ENCODE results near the gene PCNX2. TPM values are rescaled to one million over a fixed set of nuclear protein-coding genes. Genes with fewer than 3 reads are reported as not detected.

PCNX2 gene
- total RNA-seq, 1 experiment from 2014 or later = 15.0 TPM

GRCh38 chr1:233061265-233061664, 234.3 kb downstream of the PCNX2 start:
- Histone ChIP-seq H3K4me3 (ENCODE audit: low read depth, low read length) (no peak overlapping the region), H3K27me3 (replicated peaks; ENCODE audit: control insufficient read depth, insufficient read depth, low read length) (no peaks in the 10 kb centered on the region), H3K4me1 (no peaks in the 10 kb centered on the region), H3K9me3 (0 out of 2 replicates have a peak, but pooled peaks cover 5% of the 10 kb centered on the region), H3K36me3 (ENCODE audit: control insufficient read depth, insufficient read depth, low read length) (no peaks in the 10 kb centered on the region; the same call in 1 of the 2 replicates)
- no peak overlapping the region for H3K4me3 Mint-ChIP-seq (ENCODE audit: unreplicated experiment)
- H3K4me1 Mint-ChIP-seq (ENCODE audit: low read depth, unreplicated experiment) = no peaks in the 10 kb centered on the region
- ChIA-PET CTCF (no interaction called here), POLR2A (no interaction called here)
- no peaks in the 10 kb centered on the region for H3K27me3 Mint-ChIP-seq (ENCODE audit: insufficient read depth, unreplicated experiment)
- H3K27ac Mint-ChIP-seq (ENCODE audit: unreplicated experiment) = no peak overlapping the region
- no TSS peak for BruUV-seq (replicated peaks)
- H3K36me3 Mint-ChIP-seq (ENCODE audit: insufficient read depth, unreplicated experiment) = no peaks in the 10 kb centered on the region
- intact Hi-C loops (cut with micrococcal nuclease; ENCODE audit: unreplicated experiment) = no loop called here
- H3K9me3 Mint-ChIP-seq (ENCODE audit: unreplicated experiment) = no peaks in the 10 kb centered on the region
- no peak for DNase-seq
- no peak for TF ChIP-seq CTCF (IDR thresholded peaks at IDR 0.05; ENCODE audit: insufficient read depth in 1 of 2, low read depth in 1 of 2, low read length in 1 of 2, severe bottlenecking in 1 of 2, unreplicated experiment in 1 of 2)

GRCh38 chr1:233060461-233060994, 235.0 kb downstream of the PCNX2 start:
- Mint-ChIP-seq H3K9me3 (ENCODE audit: unreplicated experiment) (no peaks in the 10 kb centered on the region), H3K27ac (ENCODE audit: unreplicated experiment) (no peak overlapping the region), H3K4me3 (ENCODE audit: unreplicated experiment) (no peak overlapping the region), H3K27me3 (ENCODE audit: insufficient read depth, unreplicated experiment) (no peaks in the 10 kb centered on the region), H3K4me1 (ENCODE audit: low read depth, unreplicated experiment) (no peaks in the 10 kb centered on the region), H3K36me3 (ENCODE audit: insufficient read depth, unreplicated experiment) (no peaks in the 10 kb centered on the region)
- CTCF ChIA-PET = no interaction called here
- H3K4me3 ChIP-seq (ENCODE audit: low read depth, low read length) = no peak overlapping the region
- no TSS peak for BruUV-seq (replicated peaks)
- no peak for DNase-seq
- H3K27me3 ChIP-seq (replicated peaks; ENCODE audit: control insufficient read depth, insufficient read depth, low read length) = no peaks in the 10 kb centered on the region
- H3K36me3 ChIP-seq (ENCODE audit: control insufficient read depth, insufficient read depth, low read length) = no peaks in the 10 kb centered on the region; the same call in 1 of the 2 replicates
- POLR2A ChIA-PET = no interaction called here
- H3K9me3 ChIP-seq = no peaks in the 10 kb centered on the region
- TF ChIP-seq CTCF (IDR thresholded peaks at IDR 0.05; ENCODE audit: insufficient read depth in 1 of 2, low read depth in 1 of 2, low read length in 1 of 2, severe bottlenecking in 1 of 2, unreplicated experiment in 1 of 2) = no peak
- no peaks in the 10 kb centered on the region for H3K4me1 ChIP-seq
- intact Hi-C loops (cut with micrococcal nuclease; ENCODE audit: unreplicated experiment) = no loop called here

GRCh38 chr1:233057836-233058235, 237.7 kb downstream of the PCNX2 start:
- TF ChIP-seq CTCF (IDR thresholded peaks at IDR 0.05; ENCODE audit: insufficient read depth in 1 of 2, low read depth in 1 of 2, low read length in 1 of 2, severe bottlenecking in 1 of 2, unreplicated experiment in 1 of 2) = no peak
- BruUV-seq (replicated peaks) = no TSS peak

More at GRCh38 chr1:233057836-233058235, 237.7 kb downstream of the PCNX2 start:
- Histone ChIP-seq H3K27me3 (replicated peaks; ENCODE audit: control insufficient read depth, insufficient read depth, low read length) (no peaks in the 10 kb centered on the region), H3K36me3 (ENCODE audit: control insufficient read depth, insufficient read depth, low read length) (no peaks in the 10 kb centered on the region; the same call in 1 of the 2 replicates), H3K9me3 (no peaks in the 10 kb centered on the region), H3K4me1 (no peaks in the 10 kb centered on the region), H3K4me3 (ENCODE audit: low read depth, low read length) (no peak overlapping the region)
- POLR2A ChIA-PET = no interaction called here
- Mint-ChIP-seq H3K27me3 (ENCODE audit: insufficient read depth, unreplicated experiment) (no peaks in the 10 kb centered on the region), H3K4me3 (ENCODE audit: unreplicated experiment) (no peak overlapping the region), H3K27ac (ENCODE audit: unreplicated experiment) (no peak overlapping the region), H3K4me1 (ENCODE audit: low read depth, unreplicated experiment) (no peaks in the 10 kb centered on the region), H3K9me3 (ENCODE audit: unreplicated experiment) (no peaks in the 10 kb centered on the region), H3K36me3 (ENCODE audit: insufficient read depth, unreplicated experiment) (no peaks in the 10 kb centered on the region)
- no peak for DNase-seq
- intact Hi-C loops (cut with micrococcal nuclease; ENCODE audit: unreplicated experiment) = no loop called here
- CTCF ChIA-PET = no interaction called here
